Neural progenitor cell (in vitro differentiated cells): ENCODE results near the gene HS2ST1.

Experiments used
- EZH2 ChIP-seq: fragments of 200-600 bp; sonication (generic); IDR thresholded peaks from 2 replicates; pipeline ENCODE4 v1.6.1; 2017; ENCODE audit warnings: antibody characterized with exemption, mild to moderate bottlenecking, moderate library complexity
- EZH2phosphoT487 ChIP-seq: fragments of 200-600 bp; sonication (generic); IDR thresholded peaks from 2 replicates; pipeline ENCODE4 v1.6.1; 2017; ENCODE audit warnings: antibody characterized with exemption
- TF ChIP-seq, protein P1 (sequence below): fragments of 200-600 bp; sonication (generic); IDR thresholded peaks from 2 replicates; pipeline ENCODE4 v1.5.1; 2017; ENCODE audit warnings: antibody characterized with exemption, mild to moderate bottlenecking

DNA sequence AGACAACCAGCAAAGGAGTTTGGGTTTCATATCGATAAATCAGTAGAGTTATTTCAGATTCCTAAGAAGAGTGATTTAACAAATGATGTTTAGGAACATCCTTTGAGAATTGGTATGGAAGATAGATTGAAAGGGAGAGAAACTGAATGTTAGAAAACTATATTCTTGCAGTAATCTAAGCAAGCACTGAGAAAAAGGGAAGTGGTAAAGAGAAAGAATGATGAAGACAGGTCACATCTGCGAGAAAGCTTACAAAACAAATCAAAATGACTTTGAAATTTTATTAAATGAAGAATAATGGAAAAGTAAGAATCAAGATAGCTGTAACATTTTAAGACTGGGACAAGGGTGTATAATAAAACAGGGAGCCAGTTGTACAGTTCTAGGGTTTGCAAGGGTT is 177.0 kb downstream of the HS2ST1 start:
- TF ChIP-seq, protein P1, sequence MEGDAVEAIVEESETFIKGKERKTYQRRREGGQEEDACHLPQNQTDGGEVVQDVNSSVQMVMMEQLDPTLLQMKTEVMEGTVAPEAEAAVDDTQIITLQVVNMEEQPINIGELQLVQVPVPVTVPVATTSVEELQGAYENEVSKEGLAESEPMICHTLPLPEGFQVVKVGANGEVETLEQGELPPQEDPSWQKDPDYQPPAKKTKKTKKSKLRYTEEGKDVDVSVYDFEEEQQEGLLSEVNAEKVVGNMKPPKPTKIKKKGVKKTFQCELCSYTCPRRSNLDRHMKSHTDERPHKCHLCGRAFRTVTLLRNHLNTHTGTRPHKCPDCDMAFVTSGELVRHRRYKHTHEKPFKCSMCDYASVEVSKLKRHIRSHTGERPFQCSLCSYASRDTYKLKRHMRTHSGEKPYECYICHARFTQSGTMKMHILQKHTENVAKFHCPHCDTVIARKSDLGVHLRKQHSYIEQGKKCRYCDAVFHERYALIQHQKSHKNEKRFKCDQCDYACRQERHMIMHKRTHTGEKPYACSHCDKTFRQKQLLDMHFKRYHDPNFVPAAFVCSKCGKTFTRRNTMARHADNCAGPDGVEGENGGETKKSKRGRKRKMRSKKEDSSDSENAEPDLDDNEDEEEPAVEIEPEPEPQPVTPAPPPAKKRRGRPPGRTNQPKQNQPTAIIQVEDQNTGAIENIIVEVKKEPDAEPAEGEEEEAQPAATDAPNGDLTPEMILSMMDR = no peak
- TF ChIP-seq EZH2 (no peak), EZH2phosphoT487 (no peak)
